Endodermal cell (in vitro differentiated cells): ENCODE data around the gene DNAJB4. TPM values are rescaled to one million over a fixed set of nuclear protein-coding genes. Genes with fewer than 3 reads are reported as not detected.

Source experiments
- DNase-seq: peaks from one replicate; pipeline ENCODE4 v3.0.0-alpha.2; 2017
- H3K27ac ChIP-seq: 2 replicates; pipeline ENCODE4 v1.5.1; 2013; ENCODE audit warnings: mild to moderate bottlenecking, low read depth, low read length, moderate library complexity
- H3K27me3 ChIP-seq: 2 replicates; pipeline ENCODE4 v1.6.1; 2013; ENCODE audit warnings: mild to moderate bottlenecking, low read length, moderate library complexity; ENCODE audit not compliant: insufficient read depth, control insufficient read depth, poor library complexity, severe bottlenecking
- H3K36me3 ChIP-seq: 2 replicates; pipeline ENCODE4 v1.7.0; 2013; ENCODE audit warnings: mild to moderate bottlenecking, low read length, moderate library complexity; ENCODE audit not compliant: control insufficient read depth, insufficient read depth
- H3K4me1 ChIP-seq: one replicate; pipeline ENCODE4 v1.7.0; 2013; ENCODE audit warnings: low read length; ENCODE audit not compliant: control insufficient read depth, insufficient read depth
- H3K4me3 ChIP-seq: 2 replicates; pipeline ENCODE4 v1.5.1; 2013; ENCODE audit warnings: mild to moderate bottlenecking, low read length, moderate library complexity
- H3K9ac ChIP-seq: 2 replicates; pipeline ENCODE4 v1.6.1; 2013; ENCODE audit warnings: mild to moderate bottlenecking, low read length, moderate library complexity; ENCODE audit not compliant: poor library complexity, severe bottlenecking; ENCODE audit errors: extremely low read depth
- H3K9me3 ChIP-seq: 2 replicates; pipeline ENCODE4 v1.6.1; 2013; ENCODE audit warnings: mild to moderate bottlenecking, low read length, moderate library complexity; ENCODE audit not compliant: control insufficient read depth
- H3K27ac Mint-ChIP-seq: 2 replicates; pipeline ENCODE4 v1.8.0; 2020; ENCODE audit warnings: mixed read lengths
- H3K27me3 Mint-ChIP-seq: 2 replicates; pipeline ENCODE4 v1.8.0; 2021; ENCODE audit warnings: mild to moderate bottlenecking, mixed read lengths; ENCODE audit not compliant: insufficient read depth
- H3K36me3 Mint-ChIP-seq: 2 replicates; pipeline ENCODE4 v1.8.0; 2020; ENCODE audit warnings: low read depth, mixed read lengths
- H3K4me1 Mint-ChIP-seq: 2 replicates; pipeline ENCODE4 v1.8.0; 2020; ENCODE audit warnings: mixed read lengths
- H3K4me3 Mint-ChIP-seq: 2 replicates; pipeline ENCODE4 v1.8.0; 2020; ENCODE audit warnings: mild to moderate bottlenecking, moderate library complexity, mixed read lengths
- H3K9me3 Mint-ChIP-seq: 2 replicates; pipeline ENCODE4 v1.8.0; 2020; ENCODE audit warnings: mild to moderate bottlenecking, mixed read lengths
- CTCF ChIP-seq: fragments of 200-600 bp; sonication (generic); conservative IDR thresholded peaks from 2 replicates; pipeline ENCODE4 v1.5.0; 2021; ENCODE audit warnings: antibody characterized with exemption, mild to moderate bottlenecking
- WGBS, 2 experiments: methylation state at CpG; one replicate each; pipeline versions ENCODE4 v1.1.5 to v1.1.7; 2013; ENCODE audit warnings: missing lambda C conversion rate in 2 of 2, mixed read lengths in 1 of 2; ENCODE audit not compliant: insufficient coverage in 1 of 2, insufficient read length in 1 of 2; 5-methylcytosine and 5-hydroxymethylcytosine counted together
- total RNA-seq, 2 donors: library from RNA; stranded (reverse); fragmentation: NEBNext Ultra II Directional in 1 of 2; extraction: Animal tissue kit (Norgen Biotek cat#: 25700) in 1 of 2; gene quantifications; 2 replicates in 1 of 2; 3 replicates in 1 of 2; pipeline ENCODE4 v1.2.1, GENCODE V29; 2021

DNAJB4 gene
- total RNA-seq, 2 donors from 2014 or later, result 16.4 to 38.4 TPM

- Histone ChIP-seq H3K9me3 (no peaks in the 10 kb centered on the region), H3K27me3 (no peaks in the 10 kb centered on the region), H3K4me1 (peaks cover 12% of the 10 kb centered on the region), H3K27ac (no peak overlapping the region), H3K9ac (no peak overlapping the region), H3K36me3 (peaks cover 6% of the 10 kb centered on the region), H3K4me3 (no peak overlapping the region)
- Mint-ChIP-seq H3K36me3 (peaks cover 21% of the 10 kb centered on the region), H3K4me3 (no peak overlapping the region), H3K4me1 (peaks cover 38% of the 10 kb centered on the region), H3K27me3 (no peaks in the 10 kb centered on the region), H3K9me3 (no peaks in the 10 kb centered on the region), H3K27ac (no peak overlapping the region)
- no peak for TF ChIP-seq CTCF
- DNase-seq, result no peak
- 89 to 90% methylated on average over 2 of the region's 2 CpGs for WGBS, 2 experiments
These were observed 16.8 kb upstream of the DNAJB4 start for GRCh38 chr1:77987919-77988318.

- H3K27ac ChIP-seq, result no peak overlapping the region
- H3K36me3 ChIP-seq, result peaks cover 11% of the 10 kb centered on the region
- no peaks in the 10 kb centered on the region for H3K27me3 ChIP-seq
- Mint-ChIP-seq H3K9me3 (no peaks in the 10 kb centered on the region), H3K4me3 (no peak overlapping the region), H3K27ac (no peak overlapping the region), H3K27me3 (no peaks in the 10 kb centered on the region), H3K4me1 (peaks cover 26% of the 10 kb centered on the region), H3K36me3 (peaks cover 27% of the 10 kb centered on the region)
- no peak overlapping the region for H3K4me3 ChIP-seq
- no peak for DNase-seq
- 86 to 98% methylated on average over 2 of the region's 2 CpGs for WGBS, 2 experiments
- no peak overlapping the region for H3K9ac ChIP-seq
- H3K9me3 ChIP-seq, result no peaks in the 10 kb centered on the region
- TF ChIP-seq CTCF, result no peak
- H3K4me1 ChIP-seq, result peaks cover 8% of the 10 kb centered on the region
These were observed 15.0 kb upstream of the DNAJB4 start for GRCh38 chr1:77989744-77990143.

- H3K27ac ChIP-seq, result no peak overlapping the region
- no peak overlapping the region for H3K4me3 ChIP-seq
- Mint-ChIP-seq H3K36me3 (peaks cover 32% of the 10 kb centered on the region), H3K9me3 (no peaks in the 10 kb centered on the region), H3K27ac (no peak overlapping the region), H3K4me1 (peaks cover 17% of the 10 kb centered on the region), H3K4me3 (no peak overlapping the region), H3K27me3 (no peaks in the 10 kb centered on the region)
- H3K27me3 ChIP-seq, result no peaks in the 10 kb centered on the region
- H3K36me3 ChIP-seq, result peaks cover 21% of the 10 kb centered on the region
- DNase-seq, result no peak
- no peaks in the 10 kb centered on the region for H3K9me3 ChIP-seq
- no peak for TF ChIP-seq CTCF
- no peak overlapping the region for H3K9ac ChIP-seq
- WGBS, 2 experiments, result 98 to 100% methylated on average over 1 to 3 of the region's 3 CpGs
- H3K4me1 ChIP-seq, result peaks cover 6% of the 10 kb centered on the region
These were observed 14.0 kb upstream of the DNAJB4 start for GRCh38 chr1:77990629-77991204.
